GM12891 (cell line): Measurements from ENCODE around the gene RASIP1.

Source experiments
- POLR2A ChIP-seq: IDR thresholded peaks from 2 replicates; pipeline ENCODE4 v1.6.1; 2011; ENCODE audit warnings: low read depth, low read length, control low read depth
- POLR2AphosphoS5 ChIP-seq: IDR thresholded peaks from 2 replicates; pipeline ENCODE4 v1.6.1; 2011; ENCODE audit warnings: low read depth, low read length, control low read depth

GRCh38 chr19:48687776-48688175, 52.6 kb downstream of the RASIP1 start:
- TF ChIP-seq POLR2AphosphoS5 = no peak
- TF ChIP-seq POLR2A = no peak
